Osteoblast (primary cell): ENCODE measurements around the gene RFX8. TPM values are rescaled to one million over a fixed set of nuclear protein-coding genes. Genes with fewer than 3 reads are reported as not detected.
"Not testable (repeated sequence)": the region's sequence is repeated elsewhere in the genome, so short reads cannot be mapped to it uniquely, and the experiment has no call there.

Source experiments
- DNase-seq: peaks from one replicate; pipeline ENCODE4 v3.0.0; 2011; ENCODE audit warnings: low spot score, mixed read lengths; ENCODE audit not compliant: insufficient read length; ENCODE audit errors: missing footprints
- H2AFZ ChIP-seq: 2 replicates; pipeline ENCODE4 v1.6.0; 2011; ENCODE audit warnings: mild to moderate bottlenecking, low read length
- H3K27ac ChIP-seq: 2 replicates; pipeline ENCODE4 v1.5.1; 2011; ENCODE audit warnings: mild to moderate bottlenecking, low read depth, low read length, moderate library complexity
- H3K27me3 ChIP-seq: 2 replicates; pipeline ENCODE4 v1.6.0; 2012; ENCODE audit warnings: mild to moderate bottlenecking, control low read depth, inconsistent platforms, low read length, moderate library complexity; ENCODE audit not compliant: insufficient read depth
- H3K36me3 ChIP-seq: 2 replicates; pipeline ENCODE4 v1.5.1; 2011; ENCODE audit warnings: mild to moderate bottlenecking, low read length, control low read depth, moderate library complexity; ENCODE audit not compliant: insufficient read depth
- H3K4me1 ChIP-seq: 2 replicates; pipeline ENCODE4 v1.5.1; 2011; ENCODE audit warnings: mild to moderate bottlenecking, low read length, control low read depth, moderate library complexity; ENCODE audit not compliant: insufficient read depth
- H3K4me2 ChIP-seq: 2 replicates; pipeline ENCODE4 v1.6.0; 2011; ENCODE audit warnings: mild to moderate bottlenecking, low read length; ENCODE audit not compliant: insufficient read depth
- H3K4me3 ChIP-seq: fragments of 200-600 bp; sonication (generic); 3 replicates; pipeline ENCODE4 v1.5.1; 2012; ENCODE audit warnings: mild to moderate bottlenecking, low read length, inconsistent platforms; ENCODE audit not compliant: insufficient read depth
- H3K79me2 ChIP-seq: 2 replicates; pipeline ENCODE4 v1.6.0; 2012; ENCODE audit warnings: mild to moderate bottlenecking, low read length, control low read depth, inconsistent platforms; ENCODE audit not compliant: insufficient read depth
- H3K9me3 ChIP-seq: 2 replicates; pipeline ENCODE4 v1.5.1; 2011; ENCODE audit warnings: low read depth, low read length, control low read depth
- H4K20me1 ChIP-seq: 2 replicates; pipeline ENCODE4 v1.6.0; 2012; ENCODE audit warnings: mild to moderate bottlenecking, low read length, control low read depth; ENCODE audit not compliant: insufficient read depth
- CTCF ChIP-seq: IDR thresholded peaks from 2 replicates; pipeline ENCODE4 v1.5.1; 2011; ENCODE audit warnings: mild to moderate bottlenecking, low read depth, low read length, moderate library complexity; ENCODE audit errors: extremely low read depth
- total RNA-seq: library from RNA; depleted of rRNA; stranded (reverse); fragments of >200 nt; gene quantifications from 2 replicates; pipeline ENCODE4 v1.2.3, GENCODE V29; 2012

RFX8 gene
- total RNA-seq, 1 donor, result 7.6 TPM

- Histone ChIP-seq H3K27ac (no peak overlapping the region), H3K79me2 (no peaks in the 10 kb centered on the region), H2AFZ (peak overlapping the region; percentile 7), H3K27me3 (peaks cover under 1% of the 10 kb centered on the region), H3K4me1 (peaks cover 17% of the 10 kb centered on the region), H3K4me3 (no peak overlapping the region), H3K4me2 (no peak overlapping the region), H4K20me1 (no peaks in the 10 kb centered on the region), H3K9me3 (no peaks in the 10 kb centered on the region), H3K36me3 (no peaks in the 10 kb centered on the region)
- no peak for TF ChIP-seq CTCF
- peak; percentile 35 for DNase-seq
Measured at GRCh38 chr2:101356055-101356454, 118.9 kb downstream of the RFX8 start.

GRCh38 chr2:101355401-101356054 lies 119.4 kb downstream of the RFX8 start:
- H3K27me3 ChIP-seq, result no peaks in the 10 kb centered on the region
- H3K27ac ChIP-seq, result no peak overlapping the region
- peak overlapping the region; percentile 7 for H2AFZ ChIP-seq
- no peak overlapping the region for H3K4me3 ChIP-seq
- no peaks in the 10 kb centered on the region for H4K20me1 ChIP-seq
- no peak for DNase-seq
- no peak overlapping the region for H3K4me2 ChIP-seq
- TF ChIP-seq CTCF, result no peak
- no peaks in the 10 kb centered on the region for H3K9me3 ChIP-seq
- peaks cover 17% of the 10 kb centered on the region for H3K4me1 ChIP-seq
- no peaks in the 10 kb centered on the region for H3K36me3 ChIP-seq
- H3K79me2 ChIP-seq, result no peaks in the 10 kb centered on the region

- Histone ChIP-seq H3K79me2 (no peaks in the 10 kb centered on the region), H3K4me2 (no peak overlapping the region), H3K36me3 (no peaks in the 10 kb centered on the region), H4K20me1 (no peaks in the 10 kb centered on the region), H3K4me1 (peaks cover 17% of the 10 kb centered on the region), H3K4me3 (no peak overlapping the region), H3K9me3 (no peaks in the 10 kb centered on the region), H2AFZ (no peak overlapping the region), H3K27me3 (no peaks in the 10 kb centered on the region), H3K27ac (no peak overlapping the region)
- no peak for TF ChIP-seq CTCF
- peak; percentile 38 for DNase-seq
Measured at GRCh38 chr2:101354420-101355311, 120.2 kb downstream of the RFX8 start.

GRCh38 chr2:101352631-101353030 lies 122.3 kb downstream of the RFX8 start:
- peaks cover 17% of the 10 kb centered on the region for H3K4me1 ChIP-seq
- H3K27ac ChIP-seq, H3K79me2 ChIP-seq, H3K27me3 ChIP-seq, H4K20me1 ChIP-seq, H3K36me3 ChIP-seq, H3K4me2 ChIP-seq, H3K9me3 ChIP-seq, DNase-seq, H3K4me3 ChIP-seq, H2AFZ ChIP-seq: not testable (repeated sequence)
